Prostate gland (tissue), 2 donors: Measurements from ENCODE around the gene AGAP6.
"Not testable (repeated sequence)": the region's sequence is repeated elsewhere in the genome, so short reads cannot be mapped to it uniquely, and the experiment has no call there.

Experiments used
- POLR2A ChIP-seq: fragments of 450-650 bp; IDR thresholded peaks from one replicate; pipeline ENCODE4 v1.6.1; 2016; ENCODE audit warnings: antibody characterized with exemption, mild to moderate bottlenecking
- TF ChIP-seq, protein P1 (sequence below), 4 experiments: fragments of 200-600 bp in 2 of 4; fragments of 450-650 bp in 2 of 4; sonication (generic) in 2 of 4; IDR thresholded peaks; 1 replicate in 3 of 4; 2 replicates in 1 of 4; pipeline ENCODE4 v1.5.1; 2016 to 2019; ENCODE audit warnings: antibody characterized with exemption in 4 of 4, mild to moderate bottlenecking in 2 of 4, moderate library complexity in 2 of 4

DNA sequence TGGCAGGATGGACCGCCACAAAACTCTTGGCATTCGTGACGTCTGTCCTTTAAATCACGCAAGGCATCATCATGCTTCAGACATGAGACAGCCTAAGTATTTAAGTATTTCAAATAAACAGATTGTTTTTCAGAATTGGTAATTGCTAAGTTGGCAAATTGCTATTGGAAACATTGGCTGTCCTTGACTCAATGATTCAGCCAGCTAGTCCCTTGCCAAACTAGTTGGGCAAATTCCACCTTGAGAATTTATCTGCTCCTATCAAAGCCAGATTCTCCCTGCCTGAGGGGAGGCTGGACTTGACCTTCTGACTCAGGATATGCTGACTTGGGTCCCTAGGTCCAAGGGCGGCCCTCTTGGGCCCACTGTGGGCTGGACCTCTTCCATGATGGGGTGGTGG is 29.4 kb downstream of the AGAP6 start:
- TF ChIP-seq, protein P1, sequence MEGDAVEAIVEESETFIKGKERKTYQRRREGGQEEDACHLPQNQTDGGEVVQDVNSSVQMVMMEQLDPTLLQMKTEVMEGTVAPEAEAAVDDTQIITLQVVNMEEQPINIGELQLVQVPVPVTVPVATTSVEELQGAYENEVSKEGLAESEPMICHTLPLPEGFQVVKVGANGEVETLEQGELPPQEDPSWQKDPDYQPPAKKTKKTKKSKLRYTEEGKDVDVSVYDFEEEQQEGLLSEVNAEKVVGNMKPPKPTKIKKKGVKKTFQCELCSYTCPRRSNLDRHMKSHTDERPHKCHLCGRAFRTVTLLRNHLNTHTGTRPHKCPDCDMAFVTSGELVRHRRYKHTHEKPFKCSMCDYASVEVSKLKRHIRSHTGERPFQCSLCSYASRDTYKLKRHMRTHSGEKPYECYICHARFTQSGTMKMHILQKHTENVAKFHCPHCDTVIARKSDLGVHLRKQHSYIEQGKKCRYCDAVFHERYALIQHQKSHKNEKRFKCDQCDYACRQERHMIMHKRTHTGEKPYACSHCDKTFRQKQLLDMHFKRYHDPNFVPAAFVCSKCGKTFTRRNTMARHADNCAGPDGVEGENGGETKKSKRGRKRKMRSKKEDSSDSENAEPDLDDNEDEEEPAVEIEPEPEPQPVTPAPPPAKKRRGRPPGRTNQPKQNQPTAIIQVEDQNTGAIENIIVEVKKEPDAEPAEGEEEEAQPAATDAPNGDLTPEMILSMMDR (IDR thresholded peaks at IDR 0.05) = not testable (repeated sequence)
- not testable (repeated sequence) for TF ChIP-seq POLR2A
